ENCODE results near the gene JPH3. TPM values are rescaled to one million over a fixed set of nuclear protein-coding genes. Genes with fewer than 3 reads are reported as not detected.
A peak's percentile ranks its signal among the peaks of the same experiment; 100 is the strongest.

JPH3 gene
- total RNA-seq, 1 donor from 2014 or later: 0.32 TPM

- no peak for DNase-seq (ENCODE audit: low spot score)
Observed at GRCh38 chr16:87601401-87601981, 817 bp upstream of the JPH3 start.

GRCh38 chr16:87602821-87603683 is 744 bp downstream of the JPH3 start:
- DNase-seq (ENCODE audit: low spot score): no peak

- no peak for DNase-seq (ENCODE audit: low spot score)
Observed at GRCh38 chr16:87603684-87604633, 1.7 kb downstream of the JPH3 start.

- DNase-seq (ENCODE audit: low spot score): no peak
Observed at GRCh38 chr16:87604634-87605111, 2.4 kb downstream of the JPH3 start.

- DNase-seq (ENCODE audit: low spot score): no peak
Observed at GRCh38 chr16:87607223-87607622, 4.9 kb downstream of the JPH3 start.

- no peak for DNase-seq (ENCODE audit: low spot score)
Observed at GRCh38 chr16:87607871-87608270, 5.6 kb downstream of the JPH3 start.

- peak; percentile 57 for DNase-seq (ENCODE audit: low spot score)
Observed at GRCh38 chr16:87608400-87608985, 6.2 kb downstream of the JPH3 start.

- DNase-seq (ENCODE audit: low spot score): no peak
Observed at GRCh38 chr16:87610026-87610425, 7.7 kb downstream of the JPH3 start.

- no peak for DNase-seq (ENCODE audit: low spot score)
Observed at GRCh38 chr16:87611456-87611855, 9.1 kb downstream of the JPH3 start.

- no peak for DNase-seq (ENCODE audit: low spot score)
Observed at GRCh38 chr16:87613961-87614360, 11.7 kb downstream of the JPH3 start.

GRCh38 chr16:87615621-87616041 is 13.3 kb downstream of the JPH3 start:
- DNase-seq (ENCODE audit: low spot score): no peak

- no peak for DNase-seq (ENCODE audit: low spot score)
Observed at GRCh38 chr16:87616556-87616955, 14.2 kb downstream of the JPH3 start.

GRCh38 chr16:87618216-87618615 is 15.9 kb downstream of the JPH3 start:
- DNase-seq (ENCODE audit: low spot score): no peak

GRCh38 chr16:87619360-87620200 is 17.3 kb downstream of the JPH3 start:
- DNase-seq (ENCODE audit: low spot score): no peak

GRCh38 chr16:87620201-87620495 is 17.8 kb downstream of the JPH3 start:
- DNase-seq (ENCODE audit: low spot score): no peak

- DNase-seq (ENCODE audit: low spot score): no peak
Observed at GRCh38 chr16:87621550-87621829, 19.2 kb downstream of the JPH3 start.

- DNase-seq (ENCODE audit: low spot score): no peak
Observed at GRCh38 chr16:87621976-87622713, 19.8 kb downstream of the JPH3 start.

- DNase-seq (ENCODE audit: low spot score): no peak
Observed at GRCh38 chr16:87622756-87623319, 20.5 kb downstream of the JPH3 start.

GRCh38 chr16:87625241-87625797 is 23.0 kb downstream of the JPH3 start:
- DNase-seq (ENCODE audit: low spot score): no peak

- no peak for DNase-seq (ENCODE audit: low spot score)
Observed at GRCh38 chr16:87626401-87626800, 24.1 kb downstream of the JPH3 start.

Measured in mucosa of gallbladder (tissue), 1 donor.